Neural cell (in vitro differentiated cells): ENCODE data around the gene ALAS1.

Source experiments
- CTCF ChIP-seq: fragments of 450-650 bp; IDR thresholded peaks from 2 replicates; pipeline ENCODE4 v1.5.1; 2014; ENCODE audit warnings: antibody characterized with exemption, mild to moderate bottlenecking, moderate library complexity; ENCODE audit not compliant: poor library complexity, severe bottlenecking
- EP300 ChIP-seq: fragments of 450-650 bp; conservative IDR thresholded peaks from 2 replicates; pipeline ENCODE4 v1.6.1; 2014; ENCODE audit warnings: antibody characterized with exemption, mild to moderate bottlenecking, moderate library complexity; ENCODE audit not compliant: poor library complexity, severe bottlenecking
- EZH2 ChIP-seq: fragments of 200-600, 300-800 bp; shearing (Covaris generic), sonication (generic); IDR thresholded peaks from 2 replicates; pipeline ENCODE4 v1.6.1; 2014; ENCODE audit warnings: antibody characterized with exemption, low read length, borderline replicate concordance, mild to moderate bottlenecking; ENCODE audit not compliant: insufficient read depth, poor library complexity, severe bottlenecking
- POLR2AphosphoS5 ChIP-seq: IDR thresholded peaks from 2 replicates; pipeline ENCODE4 v1.6.1; 2012
- SMC3 ChIP-seq: fragments of 450-650 bp; conservative IDR thresholded peaks from 2 replicates; pipeline ENCODE4 v1.6.1; 2014; ENCODE audit warnings: antibody characterized with exemption, mild to moderate bottlenecking, moderate library complexity; ENCODE audit not compliant: poor library complexity

- TF ChIP-seq CTCF (no peak), SMC3 (no peak), EZH2 (no peak), EP300 (no peak), POLR2AphosphoS5 (no peak)
Measured at GRCh38 chr3:52210037-52210436, 12.1 kb downstream of the ALAS1 start.
